Activated effector memory CD4-positive, alpha-beta T cell treated with anti-CD3 and anti-CD28 coated beads, Interleukin-2, amount 50 U/mL, for 16 hours (primary cell): Measurements from ENCODE around the gene HSBP1.

ENCODE experiments used
- DNase-seq: peaks from one replicate; pipeline ENCODE4 v3.0.0-alpha.2; 2020

The HSBP1 gene

GRCh38 chr16:83804366-83804765 lies 3.4 kb upstream of the HSBP1 start:
- DNase-seq: no peak

- DNase-seq: no peak
These were observed 1.7 kb upstream of the HSBP1 start for GRCh38 chr16:83806036-83806435.

GRCh38 chr16:83806731-83807130 lies 1.0 kb upstream of the HSBP1 start:
- DNase-seq: no peak

DNA sequence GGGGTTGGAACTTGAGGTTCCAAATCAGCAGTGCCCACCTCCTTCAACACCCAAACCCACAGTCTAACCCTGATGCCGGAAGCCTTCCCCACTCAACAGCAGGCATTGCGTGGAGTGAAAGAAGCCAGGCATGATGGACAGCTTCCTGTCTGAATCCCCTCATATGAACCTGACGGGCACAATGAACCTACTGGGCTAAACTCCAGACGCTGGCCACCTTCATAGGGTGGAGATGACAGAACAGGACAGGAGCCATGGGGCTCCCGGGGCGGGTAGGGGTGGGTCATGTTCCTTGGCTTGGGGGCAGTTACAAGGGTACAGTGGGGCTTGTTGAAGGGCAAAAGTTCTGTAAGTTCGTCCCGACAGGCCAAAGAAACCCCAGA lies 460 bp upstream of the HSBP1 start:
- no peak for DNase-seq

DNA sequence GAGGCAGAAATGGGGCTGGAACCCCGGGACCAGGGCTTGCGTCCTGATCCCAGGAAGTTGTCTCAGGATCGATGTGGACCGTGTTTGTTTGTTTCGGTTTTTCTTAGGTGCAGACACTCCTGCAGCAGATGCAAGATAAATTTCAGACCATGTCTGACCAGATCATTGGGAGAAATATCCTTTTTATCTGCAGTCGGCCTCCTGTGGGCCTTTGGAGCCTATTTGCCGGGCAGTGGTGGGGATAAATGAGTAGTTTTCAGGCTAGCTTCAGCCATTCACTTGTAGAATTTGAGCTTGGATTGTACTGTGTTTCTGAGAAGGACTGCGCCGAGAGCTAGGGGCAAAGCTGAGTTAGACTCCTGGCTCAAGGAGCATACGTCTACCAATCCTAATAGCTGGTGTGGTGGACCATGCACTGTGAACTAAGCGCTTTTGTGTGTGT lies 816 bp downstream of the HSBP1 start:
- DNase-seq: no peak

DNA sequence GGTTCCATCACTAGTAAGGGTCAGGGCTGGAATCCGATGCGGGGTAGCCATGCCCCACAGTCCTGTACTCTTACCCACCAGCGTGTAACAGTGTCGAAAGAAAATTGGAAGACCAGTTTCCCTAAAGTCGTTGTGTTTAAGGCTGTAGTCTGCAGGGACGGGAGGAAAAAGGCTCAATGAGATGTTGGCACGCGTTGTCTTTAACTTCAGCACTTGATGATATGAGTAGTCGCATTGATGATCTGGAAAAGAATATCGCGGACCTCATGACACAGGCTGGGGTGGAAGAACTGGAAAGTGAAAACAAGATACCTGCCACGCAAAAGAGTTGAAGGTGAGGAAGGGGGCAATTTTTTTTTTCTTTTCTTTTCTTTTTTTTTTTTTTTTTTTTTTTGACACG lies 1.3 kb downstream of the HSBP1 start:
- DNase-seq: no peak

GRCh38 chr16:83810901-83811300 lies 3.1 kb downstream of the HSBP1 start:
- DNase-seq: no peak

DNA sequence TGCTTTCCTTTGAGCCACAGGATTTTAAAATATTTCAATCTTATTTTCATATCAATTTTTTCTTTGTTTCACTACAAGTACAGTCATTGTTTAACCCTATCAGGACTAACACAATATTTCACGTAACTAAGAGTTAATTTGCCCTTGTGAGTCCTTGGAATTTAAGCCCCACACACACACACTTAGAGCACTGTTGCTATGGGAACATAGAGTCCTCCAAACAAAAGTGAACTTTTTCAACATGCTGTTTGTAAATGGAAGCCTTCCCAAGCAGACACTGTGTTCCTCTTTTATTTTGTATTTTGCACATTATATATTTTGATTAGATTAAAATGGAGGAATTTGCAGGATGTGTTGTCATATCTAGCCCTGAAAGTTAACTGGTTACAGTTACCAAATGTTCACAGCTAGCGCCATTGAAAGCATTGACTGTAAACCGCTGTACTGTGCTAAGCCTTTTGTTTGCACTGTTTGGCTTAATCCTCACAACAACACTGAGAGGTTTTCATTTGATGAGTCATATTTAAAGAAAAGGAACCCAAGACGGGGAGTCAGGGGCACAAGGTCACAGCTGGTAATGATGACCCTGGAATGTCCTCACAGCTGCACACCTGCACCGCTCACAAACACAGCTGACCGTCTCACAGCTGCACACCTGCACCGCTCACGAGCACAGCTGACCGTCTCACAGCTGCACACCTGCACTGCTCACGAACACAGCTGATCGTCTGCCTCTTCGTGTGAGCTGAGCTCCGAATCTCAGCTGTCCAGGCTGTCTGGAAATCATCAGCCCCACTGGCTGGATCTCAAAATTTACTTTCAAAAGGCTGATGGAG lies 6.3 kb downstream of the HSBP1 start:
- no peak for DNase-seq

- no peak for DNase-seq
These were observed 6.8 kb downstream of the HSBP1 start for GRCh38 chr16:83814659-83814985.

DNA sequence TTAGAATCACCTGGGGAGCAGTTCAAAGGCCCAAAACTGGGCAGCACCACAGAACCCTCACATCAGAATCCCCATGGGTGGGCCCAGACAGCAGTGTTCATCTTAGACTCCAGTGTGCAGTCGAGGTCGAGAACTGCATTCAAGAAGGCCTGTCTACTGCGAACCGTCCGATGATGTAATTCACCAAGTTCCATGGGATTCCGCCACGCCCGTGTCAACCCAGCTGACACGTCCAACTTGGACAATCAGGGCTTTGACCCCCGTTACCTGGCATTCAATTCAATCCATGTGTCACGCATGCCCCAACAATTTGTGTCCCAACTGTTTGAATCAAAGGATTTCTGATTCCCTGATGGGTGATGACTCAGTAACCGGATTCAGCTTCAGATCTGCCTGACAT lies 9.2 kb downstream of the HSBP1 start:
- DNase-seq: no peak

DNA sequence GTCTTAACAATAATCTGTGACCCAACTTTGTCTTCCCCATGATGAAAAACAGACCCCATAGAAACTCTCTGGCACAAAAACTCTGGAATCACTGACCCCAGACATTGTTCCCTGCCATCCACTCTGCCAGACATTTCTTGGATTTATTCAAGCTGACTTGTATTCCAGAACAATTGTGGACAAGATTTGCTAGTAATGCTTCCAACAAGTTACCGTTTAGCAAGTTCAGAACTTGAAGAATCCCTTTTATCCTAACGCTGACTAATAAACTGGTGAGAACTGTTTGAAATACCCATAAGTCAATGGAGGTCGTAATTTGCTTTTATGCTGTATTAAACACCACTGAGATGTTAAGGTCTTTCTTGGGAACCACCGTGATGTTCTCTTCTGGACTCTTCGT lies 10.5 kb downstream of the HSBP1 start:
- no peak for DNase-seq

- no peak for DNase-seq
These were observed 11.6 kb downstream of the HSBP1 start for GRCh38 chr16:83819361-83819760.

GRCh38 chr16:83826146-83826913 lies 18.6 kb downstream of the HSBP1 start:
- peak; percentile 93 for DNase-seq

DNA sequence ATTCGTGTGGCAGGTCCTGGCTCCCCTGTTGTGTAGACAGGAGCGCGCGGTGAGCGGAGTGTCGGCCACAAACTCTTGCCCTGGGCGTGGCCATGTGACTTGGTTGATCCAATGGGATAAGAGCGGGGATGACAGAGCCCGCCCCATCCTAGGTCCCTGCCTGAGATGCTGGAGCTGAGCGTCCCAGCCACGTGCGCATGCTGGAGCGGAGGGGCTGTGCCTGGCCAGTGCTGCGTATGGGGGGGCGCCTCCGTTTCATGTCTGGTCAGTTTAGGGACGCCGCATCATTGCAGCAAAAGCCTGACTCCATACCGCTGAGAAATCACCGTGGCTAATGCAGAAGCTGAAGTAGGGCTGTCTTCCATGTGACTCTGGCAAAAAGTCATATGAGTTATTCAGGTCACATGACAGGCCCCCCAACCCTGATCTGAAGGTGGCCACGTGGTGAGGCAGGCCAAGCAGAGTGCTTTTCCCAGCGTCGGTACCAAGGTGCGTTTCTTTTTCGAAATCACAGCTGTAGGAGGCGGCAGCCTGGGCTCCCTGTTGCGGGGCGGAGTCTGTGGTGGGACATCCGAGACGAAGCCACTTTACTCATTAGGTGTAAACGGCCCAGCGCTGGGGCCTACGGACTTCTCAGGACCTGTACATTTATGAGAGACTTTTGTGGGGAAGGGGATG lies 22.5 kb downstream of the HSBP1 start:
- DNase-seq: no peak

- no peak for DNase-seq
These were observed 23.1 kb downstream of the HSBP1 start for GRCh38 chr16:83830769-83831455.

DNA sequence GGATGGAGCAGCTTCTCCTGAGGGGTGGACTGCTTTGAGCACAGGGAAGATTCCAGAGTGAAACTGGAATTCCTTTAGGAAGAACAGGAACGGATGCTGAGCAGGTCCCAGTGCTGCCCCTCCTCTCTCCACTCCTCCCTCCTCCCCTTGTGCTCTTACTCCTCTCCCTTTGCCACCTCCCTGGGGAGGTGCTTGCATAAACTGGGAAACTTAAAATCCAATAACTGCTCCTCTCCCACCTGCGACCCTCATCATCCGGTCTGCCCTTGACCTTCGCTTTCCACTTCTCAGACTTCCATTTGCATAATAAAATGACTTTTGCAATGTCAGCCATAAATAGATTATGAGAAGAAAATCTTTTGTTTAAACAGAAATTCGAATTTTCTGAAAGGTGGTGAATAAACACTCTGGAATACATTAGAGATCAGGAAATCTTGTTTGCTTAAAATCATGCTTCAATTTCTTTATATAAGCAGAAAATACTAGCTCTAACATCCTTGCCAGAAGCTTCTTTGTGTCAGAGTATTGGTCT lies 23.7 kb downstream of the HSBP1 start:
- peak; percentile 16 for DNase-seq

GRCh38 chr16:83833921-83834320 lies 26.1 kb downstream of the HSBP1 start:
- DNase-seq: no peak

DNA sequence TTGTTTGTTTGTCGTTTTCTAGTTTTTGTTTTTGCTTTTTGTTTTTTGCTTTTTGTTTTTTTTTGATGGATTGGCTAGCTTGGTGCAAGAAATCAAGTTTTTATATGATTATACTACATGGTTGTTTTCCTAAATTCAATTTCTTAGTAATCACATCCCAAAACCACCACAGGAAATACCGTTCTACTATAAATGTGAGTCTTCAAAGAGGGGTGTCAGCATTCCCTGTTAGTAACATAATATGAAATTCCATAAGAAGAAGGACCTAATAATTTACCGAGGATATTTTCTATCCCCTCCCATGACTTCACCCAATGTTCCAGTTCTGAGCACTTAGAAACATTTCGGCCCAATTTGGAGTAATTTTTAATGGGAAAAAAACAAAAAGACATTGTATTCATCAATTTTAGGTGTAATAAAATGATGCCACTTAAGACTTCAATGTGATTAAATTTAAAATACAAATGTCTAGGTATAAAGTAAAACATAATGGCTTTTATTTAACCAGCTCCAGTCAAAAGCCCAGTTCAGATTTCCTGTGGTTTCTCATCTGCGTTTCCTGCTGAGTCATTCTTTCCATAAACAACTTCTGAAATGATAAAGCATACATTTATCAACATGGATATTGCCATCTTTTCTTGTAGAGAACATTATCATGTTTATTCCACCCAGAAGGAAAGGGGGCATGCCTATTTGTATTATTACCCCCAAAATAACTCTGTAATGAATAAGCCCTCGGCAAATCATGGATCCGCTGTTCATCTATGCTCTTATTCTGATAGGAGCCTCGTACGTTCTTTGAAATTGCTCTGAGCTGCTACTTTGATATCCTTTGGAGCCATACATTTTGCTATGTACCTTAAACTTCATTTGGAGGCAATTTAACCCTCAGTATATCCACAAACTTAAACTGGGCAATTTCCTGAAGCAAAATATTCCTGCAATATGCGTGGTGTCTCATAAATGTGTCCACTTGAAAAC lies 28.1 kb downstream of the HSBP1 start:
- DNase-seq: no peak

DNA sequence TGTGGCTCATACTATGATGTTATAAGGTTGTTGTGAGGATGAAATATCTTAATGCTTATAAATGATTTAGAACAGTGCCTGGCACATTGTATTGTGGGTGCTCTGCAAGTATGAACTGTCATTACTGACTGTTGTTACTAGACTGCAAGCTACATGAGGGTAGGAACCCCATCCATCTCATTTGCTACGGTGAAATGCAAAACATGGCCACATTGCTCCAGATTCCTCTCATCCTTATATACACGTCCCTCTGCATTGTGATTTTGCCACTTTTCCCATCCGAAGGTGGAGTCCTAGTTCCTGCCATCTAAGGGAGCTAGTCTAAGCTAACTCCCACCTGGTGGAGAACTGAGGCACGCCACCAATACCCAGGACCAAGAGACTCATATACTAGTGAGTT lies 29.8 kb downstream of the HSBP1 start:
- no peak for DNase-seq

GRCh38 chr16:83838151-83838550 lies 30.4 kb downstream of the HSBP1 start:
- no peak for DNase-seq

GRCh38 chr16:83839561-83839960 lies 31.8 kb downstream of the HSBP1 start:
- DNase-seq: no peak
